Smooth muscle cell of the brain vasculature (primary cell): ENCODE data around the gene FMN1.

Experiments
- DNase-seq: peaks from one replicate; pipeline ENCODE4 v3.0.0-alpha.2; 2012; ENCODE audit warnings: low read depth, low spot score

Gene FMN1

GRCh38 chr15:32933236-32933635, 261.3 kb downstream of the FMN1 start:
- DNase-seq: no peak

GRCh38 chr15:32928876-32929275, 265.6 kb downstream of the FMN1 start:
- no peak for DNase-seq

- no peak for DNase-seq
These were observed 267.4 kb downstream of the FMN1 start for GRCh38 chr15:32927124-32927523.

- no peak for DNase-seq
These were observed 271.3 kb downstream of the FMN1 start for GRCh38 chr15:32923176-32923575.

GRCh38 chr15:32922541-32922940, 272.0 kb downstream of the FMN1 start:
- no peak for DNase-seq

GRCh38 chr15:32919749-32920414, 274.6 kb downstream of the FMN1 start:
- no peak for DNase-seq

- no peak for DNase-seq
These were observed 276.0 kb downstream of the FMN1 start for GRCh38 chr15:32918547-32918946.

GRCh38 chr15:32910839-32911238, 283.7 kb downstream of the FMN1 start:
- DNase-seq: no peak

GRCh38 chr15:32909431-32909830, 285.1 kb downstream of the FMN1 start:
- DNase-seq: peak; percentile 46

GRCh38 chr15:32908872-32909271, 285.6 kb downstream of the FMN1 start:
- DNase-seq: no peak

GRCh38 chr15:32908135-32908801, 286.2 kb downstream of the FMN1 start:
- DNase-seq: peak; percentile 52

- no peak for DNase-seq
These were observed 289.0 kb downstream of the FMN1 start for GRCh38 chr15:32905481-32905880.

GRCh38 chr15:32904448-32904847, 290.1 kb downstream of the FMN1 start:
- DNase-seq: no peak

- DNase-seq: no peak
These were observed 290.8 kb downstream of the FMN1 start for GRCh38 chr15:32903591-32904290.

GRCh38 chr15:32901995-32902394, 292.5 kb downstream of the FMN1 start:
- DNase-seq: no peak

GRCh38 chr15:32901192-32901591, 293.3 kb downstream of the FMN1 start:
- DNase-seq: no peak

GRCh38 chr15:32899126-32899596, 295.4 kb downstream of the FMN1 start:
- DNase-seq: no peak

- no peak for DNase-seq
These were observed 296.1 kb downstream of the FMN1 start for GRCh38 chr15:32898414-32898813.

- DNase-seq: no peak
These were observed 301.1 kb downstream of the FMN1 start for GRCh38 chr15:32893421-32893820.

GRCh38 chr15:32889214-32889613, 305.3 kb downstream of the FMN1 start:
- no peak for DNase-seq

- no peak for DNase-seq
These were observed 306.2 kb downstream of the FMN1 start for GRCh38 chr15:32888221-32888761.

- DNase-seq: no peak
These were observed 307.4 kb downstream of the FMN1 start for GRCh38 chr15:32887090-32887489.
